ENCODE data around the gene DNAJC5G.
"Not testable (repeated sequence)": the region's sequence is repeated elsewhere in the genome, so short reads cannot be mapped to it uniquely, and the experiment has no call there.

The DNAJC5G gene

DNA sequence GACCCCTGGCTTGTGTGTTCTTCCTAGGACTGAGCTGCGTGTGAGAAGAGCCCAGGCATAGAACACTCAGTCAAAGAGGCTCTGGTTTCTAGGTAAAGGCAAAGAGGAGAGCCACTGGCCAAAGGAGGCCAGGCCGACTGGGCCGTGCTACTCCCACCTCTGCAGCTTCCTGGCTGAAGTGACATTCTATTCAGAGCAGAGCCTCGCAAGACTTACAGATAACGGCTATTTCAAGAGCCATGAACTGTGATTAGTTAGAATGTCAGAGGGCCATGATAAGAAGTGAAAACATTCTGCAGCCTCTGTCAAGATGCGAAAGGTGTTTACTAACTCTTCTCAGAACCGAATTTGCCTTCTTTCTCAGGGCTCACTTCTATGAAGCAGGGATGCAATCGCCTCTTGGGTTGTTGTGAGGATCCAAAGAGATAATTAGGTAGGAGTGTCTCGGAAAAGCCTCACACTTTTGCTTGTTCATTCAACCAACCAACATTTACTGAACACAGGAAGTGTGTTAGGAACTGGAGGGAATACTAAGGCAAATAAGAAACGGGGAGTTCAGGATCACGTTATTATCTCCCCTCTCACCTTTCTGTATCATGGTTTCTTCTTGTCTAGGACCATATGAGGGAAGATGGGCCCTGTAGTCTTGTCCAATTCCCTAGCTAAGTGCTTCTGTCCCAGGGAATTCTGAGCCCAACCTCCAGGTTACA lies 3.4 kb upstream of the DNAJC5G start:
- no peak overlapping the region for H2AFZ ChIP-seq
- H3K27me3 ChIP-seq (ENCODE audit: control insufficient read depth, insufficient read depth, low read length) = no peaks in the 10 kb centered on the region
- H3K79me2 ChIP-seq = no peaks in the 10 kb centered on the region
- H3K4me3 ChIP-seq (ENCODE audit: low read depth, low read length) = no peak overlapping the region
- H3K9ac ChIP-seq = no peak overlapping the region
- TF ChIP-seq, protein P1, sequence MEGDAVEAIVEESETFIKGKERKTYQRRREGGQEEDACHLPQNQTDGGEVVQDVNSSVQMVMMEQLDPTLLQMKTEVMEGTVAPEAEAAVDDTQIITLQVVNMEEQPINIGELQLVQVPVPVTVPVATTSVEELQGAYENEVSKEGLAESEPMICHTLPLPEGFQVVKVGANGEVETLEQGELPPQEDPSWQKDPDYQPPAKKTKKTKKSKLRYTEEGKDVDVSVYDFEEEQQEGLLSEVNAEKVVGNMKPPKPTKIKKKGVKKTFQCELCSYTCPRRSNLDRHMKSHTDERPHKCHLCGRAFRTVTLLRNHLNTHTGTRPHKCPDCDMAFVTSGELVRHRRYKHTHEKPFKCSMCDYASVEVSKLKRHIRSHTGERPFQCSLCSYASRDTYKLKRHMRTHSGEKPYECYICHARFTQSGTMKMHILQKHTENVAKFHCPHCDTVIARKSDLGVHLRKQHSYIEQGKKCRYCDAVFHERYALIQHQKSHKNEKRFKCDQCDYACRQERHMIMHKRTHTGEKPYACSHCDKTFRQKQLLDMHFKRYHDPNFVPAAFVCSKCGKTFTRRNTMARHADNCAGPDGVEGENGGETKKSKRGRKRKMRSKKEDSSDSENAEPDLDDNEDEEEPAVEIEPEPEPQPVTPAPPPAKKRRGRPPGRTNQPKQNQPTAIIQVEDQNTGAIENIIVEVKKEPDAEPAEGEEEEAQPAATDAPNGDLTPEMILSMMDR (IDR thresholded peaks at IDR 0.05) = no peak
- H3K9me3 ChIP-seq (ENCODE audit: control insufficient read depth, low read length) = no peaks in the 10 kb centered on the region
- no peaks in the 10 kb centered on the region for H3K36me3 ChIP-seq (ENCODE audit: control insufficient read depth, insufficient read depth, low read length)
- no peak overlapping the region for H3K27ac ChIP-seq
- no peak overlapping the region for H3K4me2 ChIP-seq (ENCODE audit: low read length)
- H3K4me1 ChIP-seq = no peaks in the 10 kb centered on the region

DNA sequence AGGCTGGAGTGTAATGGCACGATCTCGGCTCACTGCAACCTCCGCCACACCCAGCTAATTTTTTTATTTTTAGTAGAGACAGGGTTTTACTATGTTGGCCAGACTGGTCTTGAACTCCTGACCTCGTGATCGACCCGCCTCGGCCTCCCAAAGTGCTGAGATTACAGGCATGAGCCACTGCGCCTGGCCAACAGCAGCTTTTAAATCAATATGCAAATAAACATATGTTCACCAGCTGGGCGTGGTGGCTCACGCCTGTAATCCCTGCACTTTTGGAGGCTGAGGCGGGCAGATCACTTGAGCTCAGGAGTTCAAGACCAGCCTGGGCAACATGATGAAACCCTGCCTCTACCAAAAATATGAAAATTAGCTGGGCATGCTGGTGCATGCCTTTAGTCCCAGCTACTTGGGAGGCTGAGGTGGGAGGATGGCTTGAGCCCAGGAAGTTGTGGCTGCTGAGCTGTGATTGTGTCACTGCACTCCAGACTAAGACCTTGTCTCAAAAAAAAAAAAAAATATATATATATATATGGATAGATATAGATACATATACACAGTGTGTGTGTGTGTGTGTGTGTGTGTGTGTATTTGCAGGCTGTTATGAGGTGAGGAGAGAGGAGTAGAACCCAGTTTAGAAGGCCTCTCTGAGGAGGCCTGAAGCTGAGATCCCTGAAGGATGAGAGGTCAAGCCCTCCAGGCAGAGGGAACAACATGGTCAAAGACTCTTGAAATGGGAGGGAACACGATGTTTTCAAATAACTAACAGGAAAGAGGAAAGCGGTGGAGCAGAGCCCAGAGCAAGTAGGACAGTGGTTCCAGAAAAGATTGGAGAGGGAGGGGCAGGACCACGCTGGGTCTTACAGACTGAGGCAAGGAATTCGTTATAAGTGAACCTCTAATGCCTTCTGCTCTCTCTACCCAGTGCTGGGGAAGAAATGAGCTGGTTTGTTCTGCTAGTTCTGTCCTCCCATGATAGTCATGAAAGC lies 2.4 kb upstream of the DNAJC5G start:
- not testable (repeated sequence) for H3K27ac ChIP-seq; H3K4me2 ChIP-seq (ENCODE audit: low read length); H3K27me3 ChIP-seq (ENCODE audit: control insufficient read depth, insufficient read depth, low read length); H2AFZ ChIP-seq; H3K9ac ChIP-seq; H3K79me2 ChIP-seq; H3K36me3 ChIP-seq (ENCODE audit: control insufficient read depth, insufficient read depth, low read length); H3K4me1 ChIP-seq; H3K4me3 ChIP-seq (ENCODE audit: low read depth, low read length); H3K9me3 ChIP-seq (ENCODE audit: control insufficient read depth, low read length)

DNA sequence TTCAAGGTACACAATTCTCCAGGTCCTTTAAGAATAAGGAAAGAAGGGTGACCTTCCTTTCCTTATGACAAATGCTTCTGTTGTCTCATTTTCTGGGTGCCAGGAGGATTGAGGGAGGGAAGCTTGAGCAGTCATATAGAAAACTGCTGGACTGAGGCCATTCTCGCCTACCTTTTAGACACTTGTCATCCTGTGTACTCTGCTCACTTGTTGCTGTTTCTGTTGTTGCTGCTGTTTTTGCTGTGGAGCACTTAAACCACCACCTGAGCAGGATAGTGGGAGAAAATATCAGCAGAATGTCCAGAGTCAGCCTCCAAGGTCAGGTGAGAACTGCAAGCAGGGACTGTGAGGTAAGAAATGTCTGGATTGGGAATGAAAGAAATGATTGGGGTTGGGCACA lies 2.8 kb downstream of the DNAJC5G start:
- H3K27me3 ChIP-seq (ENCODE audit: control insufficient read depth, insufficient read depth, low read length) = no peaks in the 10 kb centered on the region
- no peaks in the 10 kb centered on the region for H3K9me3 ChIP-seq (ENCODE audit: control insufficient read depth, low read length)
- H3K27ac ChIP-seq = no peak overlapping the region
- no peak overlapping the region for H3K9ac ChIP-seq
- no peak overlapping the region for H3K4me3 ChIP-seq (ENCODE audit: low read depth, low read length)
- TF ChIP-seq, protein P1 (IDR thresholded peaks at IDR 0.05) = no peak
- no peak overlapping the region for H3K4me2 ChIP-seq (ENCODE audit: low read length)
- no peaks in the 10 kb centered on the region for H3K4me1 ChIP-seq
- H2AFZ ChIP-seq = no peak overlapping the region
- no peaks in the 10 kb centered on the region for H3K36me3 ChIP-seq (ENCODE audit: control insufficient read depth, insufficient read depth, low read length)
- H3K79me2 ChIP-seq = no peaks in the 10 kb centered on the region

DNA sequence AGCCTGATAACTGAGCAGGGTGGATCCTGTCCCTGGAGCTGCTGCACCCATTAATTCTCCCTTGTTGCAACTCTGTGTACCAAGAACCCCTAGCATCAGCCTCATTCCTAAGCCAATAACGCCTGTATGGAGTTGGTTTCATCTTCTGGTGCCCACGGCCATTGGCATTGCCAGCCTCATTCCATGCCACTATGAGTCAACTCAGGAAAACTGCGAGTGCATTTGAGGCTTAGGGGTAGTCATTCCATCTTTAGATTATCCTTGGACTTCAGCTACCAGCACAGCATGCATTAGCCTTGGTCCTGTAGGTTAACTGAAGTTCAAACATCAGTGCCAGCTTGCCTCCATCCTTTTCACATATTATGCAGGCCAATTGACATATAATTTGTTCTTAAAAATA lies 5.6 kb downstream of the DNAJC5G start:
- Histone ChIP-seq H3K27ac (no peak overlapping the region), H3K27me3 (ENCODE audit: control insufficient read depth, insufficient read depth, low read length) (no peaks in the 10 kb centered on the region), H3K4me1 (no peaks in the 10 kb centered on the region), H3K4me2 (ENCODE audit: low read length) (no peak overlapping the region), H3K4me3 (ENCODE audit: low read depth, low read length) (no peak overlapping the region), H2AFZ (no peak overlapping the region), H3K9me3 (ENCODE audit: control insufficient read depth, low read length) (no peaks in the 10 kb centered on the region), H3K79me2 (no peaks in the 10 kb centered on the region), H3K36me3 (ENCODE audit: control insufficient read depth, insufficient read depth, low read length) (no peaks in the 10 kb centered on the region), H3K9ac (no peak overlapping the region)
- TF ChIP-seq, protein P1 (IDR thresholded peaks at IDR 0.05) = no peak

DNA sequence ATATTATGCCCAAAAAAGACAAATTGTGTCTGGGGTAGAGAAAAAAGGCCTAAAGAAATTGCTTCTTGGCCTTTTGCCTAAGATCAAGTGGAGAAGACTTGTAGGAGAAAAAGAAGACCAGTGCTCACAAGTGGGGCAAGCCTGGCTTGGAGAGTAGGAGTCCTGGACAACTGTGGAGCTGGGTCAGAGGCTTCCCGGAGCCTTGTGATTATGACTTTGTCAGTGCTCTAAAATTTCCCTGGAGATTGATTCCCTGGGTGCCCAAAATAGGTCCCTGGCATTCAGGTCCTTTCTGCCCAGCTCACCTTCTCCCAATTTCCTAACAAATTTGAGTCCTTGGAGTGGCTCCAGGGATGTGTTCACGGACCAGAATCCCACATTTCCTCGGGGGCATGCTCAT lies 6.2 kb downstream of the DNAJC5G start:
- TF ChIP-seq, protein P1 (IDR thresholded peaks at IDR 0.05) = no peak
- no peak overlapping the region for H3K4me2 ChIP-seq (ENCODE audit: low read length)
- no peaks in the 10 kb centered on the region for H3K9me3 ChIP-seq (ENCODE audit: control insufficient read depth, low read length)
- no peaks in the 10 kb centered on the region for H3K79me2 ChIP-seq
- no peaks in the 10 kb centered on the region for H3K36me3 ChIP-seq (ENCODE audit: control insufficient read depth, insufficient read depth, low read length)
- H2AFZ ChIP-seq = no peak overlapping the region
- no peaks in the 10 kb centered on the region for H3K4me1 ChIP-seq
- H3K27me3 ChIP-seq (ENCODE audit: control insufficient read depth, insufficient read depth, low read length) = no peaks in the 10 kb centered on the region
- H3K9ac ChIP-seq = no peak overlapping the region
- H3K27ac ChIP-seq = no peak overlapping the region
- no peak overlapping the region for H3K4me3 ChIP-seq (ENCODE audit: low read depth, low read length)

All from parathyroid adenoma (tissue), 2 donors.